HG02885 (cell line): ENCODE data around the gene SOWAHA.
"Not testable (repeated sequence)": the region's sequence is repeated elsewhere in the genome, so short reads cannot be mapped to it uniquely, and the experiment has no call there.

Experiments used
- ATAC-seq: cut with Tn5 transposase; IDR thresholded peaks from one replicate; pipeline ENCODE4 v1.9.1; 2021; ENCODE audit warnings: mild to moderate bottlenecking; ENCODE audit not compliant: unreplicated experiment, poor library complexity

Gene SOWAHA

DNA sequence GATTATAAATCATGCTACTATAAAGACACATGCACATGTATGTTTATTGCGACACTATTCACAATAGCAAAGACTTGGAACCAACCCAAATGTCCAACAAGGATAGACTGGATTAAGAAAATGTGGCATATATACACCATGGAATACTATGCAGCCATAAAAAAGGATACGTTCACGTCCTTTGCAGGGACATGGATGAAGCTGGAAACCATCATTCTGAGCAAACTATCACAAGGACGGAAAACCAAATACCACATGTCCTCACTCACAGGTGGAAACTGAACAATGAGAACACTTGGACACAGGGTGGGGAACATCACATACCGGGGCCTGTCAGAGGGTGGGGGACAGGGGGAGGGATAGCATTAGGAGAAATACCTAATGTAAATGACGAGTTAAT lies 7.2 kb upstream of the SOWAHA start:
- not testable (repeated sequence) for ATAC-seq

DNA sequence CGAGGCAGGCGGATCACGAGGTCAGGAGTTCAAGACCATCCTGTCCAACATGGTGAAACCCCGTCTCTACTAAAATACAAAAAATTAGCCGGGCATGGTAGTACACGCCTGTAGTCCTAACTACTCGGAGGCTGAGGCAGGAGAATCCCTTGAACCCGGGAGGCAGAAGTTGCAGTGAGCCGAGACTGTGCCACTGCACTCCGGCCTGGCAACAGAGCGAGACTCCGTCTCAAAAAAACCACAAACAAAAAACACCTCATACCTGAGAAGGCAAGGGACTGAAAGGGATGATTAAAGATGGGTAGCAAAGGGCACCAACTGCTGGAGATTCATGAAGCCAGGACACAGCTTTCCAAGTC lies 6.3 kb upstream of the SOWAHA start:
- not testable (repeated sequence) for ATAC-seq

DNA sequence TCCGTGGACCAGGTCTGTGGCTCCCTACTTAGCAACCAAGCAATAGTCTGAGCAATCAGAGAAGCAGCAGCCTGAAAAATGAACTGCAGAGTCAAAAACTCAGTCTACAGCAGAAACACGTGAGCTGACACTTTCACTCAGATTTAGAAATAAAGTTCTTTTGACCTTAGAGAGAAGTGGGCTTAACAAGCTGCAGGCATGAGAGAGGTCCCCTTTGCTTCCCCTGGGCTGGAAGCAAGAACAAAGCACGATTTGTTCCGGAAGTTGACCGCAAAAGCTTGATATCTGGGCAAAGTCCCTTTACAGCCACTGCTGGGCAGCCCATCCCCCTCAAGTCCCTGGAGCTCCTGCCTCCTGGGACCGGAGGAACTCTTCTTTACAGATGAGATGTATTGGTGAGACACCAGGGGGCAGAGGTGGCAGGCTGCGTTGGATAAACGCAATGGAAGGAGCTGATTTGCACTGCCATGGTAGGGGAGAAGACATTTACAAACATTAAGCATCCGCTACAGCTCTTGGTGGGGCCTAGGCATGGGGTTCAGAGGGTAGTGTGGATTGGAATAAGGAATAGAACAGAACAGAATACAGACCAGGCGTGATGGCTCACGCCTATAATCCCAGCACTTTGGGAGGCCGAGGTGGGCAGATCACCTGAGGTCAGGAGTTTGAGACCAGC lies 5.8 kb upstream of the SOWAHA start:
- ATAC-seq, result no peak

DNA sequence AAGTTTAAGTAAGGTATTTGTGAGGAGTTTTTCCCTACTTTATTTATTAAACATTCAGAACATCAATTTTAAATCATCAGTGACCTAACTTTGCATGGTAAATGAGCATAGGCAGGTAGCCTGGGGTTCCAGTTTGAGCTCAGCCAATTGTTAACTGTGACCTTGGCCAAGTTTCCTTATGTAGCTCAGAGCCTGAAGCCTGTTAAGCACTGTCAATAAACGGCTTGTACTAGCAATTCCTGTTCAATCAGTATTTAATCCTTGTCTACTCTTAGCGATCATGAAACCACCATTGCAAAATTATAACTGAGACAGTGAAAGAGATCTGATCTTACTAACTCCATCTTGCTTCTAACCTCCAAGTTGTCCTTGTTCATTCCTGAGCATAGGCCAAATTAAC lies 4.7 kb upstream of the SOWAHA start:
- no peak for ATAC-seq

DNA sequence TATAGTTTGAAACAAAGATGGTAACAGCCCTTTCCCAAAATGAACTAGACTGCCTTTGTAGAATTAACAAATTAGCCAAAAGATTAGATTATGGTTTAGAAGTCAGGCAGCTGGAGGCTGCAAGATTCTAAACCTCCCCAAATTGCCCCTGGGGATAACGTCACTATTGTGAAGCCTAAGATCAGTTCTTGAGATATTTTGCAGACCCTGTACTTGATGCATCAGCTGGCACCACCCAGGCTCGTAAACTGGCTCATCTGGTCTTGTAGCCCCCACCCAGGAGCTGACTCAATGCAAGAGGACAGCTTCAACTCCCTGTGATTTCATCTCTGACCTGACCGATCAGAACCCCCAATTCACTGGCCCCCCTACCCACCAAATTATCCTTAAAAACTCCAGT lies 4.2 kb upstream of the SOWAHA start:
- no peak for ATAC-seq

DNA sequence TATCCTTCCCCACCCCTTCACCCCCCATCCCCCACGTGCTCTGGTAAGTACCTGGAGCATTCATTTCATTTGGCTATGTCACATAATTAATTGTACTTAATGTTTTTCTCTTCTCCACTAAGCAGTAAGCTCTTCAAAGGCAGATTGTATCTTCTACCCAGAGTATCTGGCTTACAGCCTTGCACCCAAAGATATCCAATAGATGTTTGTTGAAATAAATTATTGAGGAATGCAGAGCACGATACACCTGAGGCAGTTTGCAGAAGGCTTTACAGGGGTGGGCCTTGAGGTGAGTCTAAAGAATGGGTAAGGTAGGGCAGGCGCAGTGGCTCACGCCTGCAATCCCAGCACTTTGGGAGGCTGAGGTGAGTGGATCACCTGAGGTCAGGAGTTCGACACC lies 2.5 kb upstream of the SOWAHA start:
- ATAC-seq, result no peak

DNA sequence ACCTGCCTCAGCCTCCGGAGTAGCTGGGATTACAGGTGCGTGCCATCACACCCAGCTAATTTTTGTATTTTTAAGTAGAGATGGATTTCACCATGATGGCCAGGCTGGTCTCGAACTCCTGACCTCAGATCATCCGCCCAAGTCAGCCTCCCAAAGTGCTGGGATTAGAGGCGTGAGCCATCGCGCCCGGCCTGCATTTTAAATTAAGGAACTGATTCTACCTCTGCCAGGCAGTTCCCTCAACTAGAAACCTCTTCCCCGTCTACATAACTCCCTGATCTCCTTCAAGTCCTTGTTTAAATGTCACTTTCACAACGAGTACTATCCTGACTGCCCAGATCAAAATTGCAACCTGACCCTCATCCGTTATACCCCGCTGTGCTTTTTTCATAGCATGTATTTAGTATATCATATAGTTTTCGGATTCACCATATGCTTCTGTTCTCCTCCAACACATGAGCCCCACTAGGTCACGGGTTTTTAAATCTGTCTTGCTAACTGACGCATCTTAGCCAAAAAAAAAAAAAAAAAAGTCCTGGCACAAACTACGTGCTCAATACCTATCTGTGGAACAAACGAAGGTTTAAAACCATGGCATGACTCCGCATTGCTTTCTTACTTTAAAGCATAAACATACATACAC lies 858 bp upstream of the SOWAHA start:
- no peak for ATAC-seq

DNA sequence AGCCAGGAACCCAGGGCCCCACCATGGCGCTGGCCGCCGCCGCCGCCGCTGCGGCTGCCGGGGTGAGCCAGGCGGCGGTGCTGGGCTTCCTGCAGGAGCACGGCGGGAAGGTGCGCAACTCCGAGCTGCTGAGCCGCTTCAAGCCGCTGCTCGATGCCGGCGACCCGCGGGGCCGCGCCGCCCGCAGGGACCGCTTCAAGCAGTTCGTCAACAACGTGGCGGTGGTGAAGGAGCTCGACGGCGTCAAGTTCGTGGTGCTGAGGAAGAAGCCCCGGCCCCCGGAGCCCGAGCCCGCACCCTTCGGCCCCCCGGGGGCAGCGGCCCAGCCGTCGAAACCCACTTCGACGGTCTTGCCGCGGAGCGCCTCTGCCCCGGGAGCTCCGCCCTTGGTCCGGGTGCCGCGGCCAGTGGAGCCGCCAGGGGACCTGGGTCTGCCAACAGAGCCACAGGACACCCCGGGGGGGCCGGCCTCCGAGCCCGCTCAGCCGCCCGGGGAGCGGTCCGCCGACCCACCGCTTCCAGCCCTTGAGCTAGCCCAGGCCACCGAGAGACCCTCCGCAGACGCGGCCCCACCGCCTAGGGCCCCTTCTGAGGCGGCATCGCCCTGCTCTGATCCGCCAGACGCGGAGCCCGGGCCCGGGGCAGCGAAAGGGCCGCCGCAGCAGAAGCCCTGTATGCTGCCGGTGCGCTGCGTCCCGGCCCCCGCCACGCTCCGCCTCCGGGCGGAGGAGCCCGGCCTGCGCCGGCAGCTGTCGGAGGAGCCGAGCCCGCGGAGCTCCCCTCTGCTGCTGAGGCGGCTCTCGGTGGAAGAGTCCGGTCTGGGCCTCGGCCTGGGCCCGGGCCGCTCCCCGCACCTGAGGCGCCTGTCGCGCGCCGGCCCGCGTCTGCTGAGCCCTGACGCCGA lies 749 bp downstream of the SOWAHA start:
- ATAC-seq, result no peak

DNA sequence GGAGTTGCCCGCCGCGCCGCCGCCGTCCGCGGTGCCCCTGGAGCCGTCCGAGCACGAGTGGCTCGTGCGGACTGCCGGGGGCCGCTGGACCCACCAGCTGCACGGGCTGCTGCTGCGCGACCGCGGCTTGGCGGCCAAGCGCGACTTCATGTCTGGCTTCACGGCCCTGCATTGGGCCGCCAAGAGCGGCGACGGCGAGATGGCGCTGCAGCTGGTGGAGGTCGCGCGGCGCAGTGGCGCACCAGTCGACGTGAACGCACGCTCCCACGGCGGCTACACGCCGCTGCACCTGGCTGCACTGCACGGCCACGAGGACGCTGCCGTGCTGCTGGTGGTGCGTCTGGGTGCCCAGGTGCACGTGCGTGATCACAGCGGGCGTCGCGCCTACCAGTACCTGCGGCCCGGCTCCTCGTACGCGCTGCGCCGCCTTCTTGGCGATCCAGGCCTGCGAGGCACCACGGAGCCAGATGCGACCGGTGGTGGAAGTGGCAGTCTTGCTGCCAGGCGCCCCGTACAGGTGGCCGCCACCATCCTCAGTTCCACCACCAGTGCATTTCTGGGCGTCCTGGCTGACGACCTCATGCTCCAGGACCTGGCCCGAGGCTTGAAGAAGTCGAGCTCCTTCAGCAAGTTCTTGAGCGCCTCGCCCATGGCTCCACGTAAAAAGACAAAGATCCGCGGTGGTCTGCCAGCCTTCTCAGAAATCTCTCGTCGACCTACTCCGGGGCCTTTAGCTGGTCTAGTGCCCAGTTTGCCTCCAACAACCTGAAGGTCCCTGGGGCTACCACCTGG lies 1.6 kb downstream of the SOWAHA start:
- no peak for ATAC-seq

DNA sequence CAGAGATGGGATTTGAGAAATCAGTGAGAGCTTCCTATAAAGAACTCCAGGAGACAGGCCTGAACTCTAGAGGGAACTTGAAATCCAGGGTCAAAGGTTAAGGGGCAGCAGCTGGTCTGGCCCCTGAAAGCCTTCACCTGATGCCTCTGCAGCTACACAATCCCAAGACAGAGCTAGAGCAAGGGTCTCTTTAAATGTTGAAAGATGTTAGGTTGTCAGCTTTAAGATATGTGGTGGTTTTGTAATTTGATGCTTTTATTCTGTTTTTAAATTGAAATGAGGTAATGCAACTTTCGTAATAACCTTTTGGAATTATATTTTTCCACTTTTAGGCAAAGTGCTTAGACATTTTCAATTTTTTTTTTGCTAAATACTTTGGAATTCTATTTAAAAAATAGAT lies 2.4 kb downstream of the SOWAHA start:
- ATAC-seq, result no peak

DNA sequence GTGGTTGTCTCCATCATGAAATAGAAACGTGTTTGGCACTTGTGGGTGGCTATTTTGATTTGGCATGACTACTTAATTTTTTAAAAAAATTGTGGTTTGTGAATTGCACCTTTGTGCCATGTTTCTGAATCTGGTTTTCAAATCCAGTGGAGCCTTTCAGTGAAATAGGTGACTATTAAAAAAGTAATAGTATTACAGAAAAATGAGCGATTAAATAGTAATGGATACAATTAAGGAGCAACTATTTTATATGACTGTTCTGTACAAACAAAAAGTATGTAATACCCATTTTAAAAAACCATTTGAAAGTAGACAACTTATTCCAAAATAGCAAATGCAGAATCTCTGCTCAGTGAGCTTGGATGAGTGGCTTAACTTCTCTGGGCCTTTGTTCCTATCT lies 3.0 kb downstream of the SOWAHA start:
- no peak for ATAC-seq

DNA sequence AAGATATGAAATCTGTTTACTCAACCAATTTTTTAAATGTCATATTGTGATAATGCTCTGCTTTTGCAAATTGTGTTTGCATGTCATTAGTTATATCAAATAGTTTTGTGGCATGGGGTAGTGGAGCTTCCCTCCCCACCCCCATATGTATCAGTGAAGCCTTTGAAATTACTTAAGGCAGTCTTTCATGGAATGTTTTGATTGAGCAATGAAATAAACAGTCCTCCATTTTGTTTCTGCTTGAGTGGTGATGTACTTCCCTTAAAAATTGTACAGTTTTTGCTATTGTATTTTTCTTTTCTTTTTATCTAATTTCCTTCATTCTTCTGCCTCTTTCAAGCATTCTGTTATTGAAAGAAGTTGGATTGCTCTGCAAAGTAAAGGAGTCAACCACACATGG lies 3.5 kb downstream of the SOWAHA start:
- no peak for ATAC-seq

DNA sequence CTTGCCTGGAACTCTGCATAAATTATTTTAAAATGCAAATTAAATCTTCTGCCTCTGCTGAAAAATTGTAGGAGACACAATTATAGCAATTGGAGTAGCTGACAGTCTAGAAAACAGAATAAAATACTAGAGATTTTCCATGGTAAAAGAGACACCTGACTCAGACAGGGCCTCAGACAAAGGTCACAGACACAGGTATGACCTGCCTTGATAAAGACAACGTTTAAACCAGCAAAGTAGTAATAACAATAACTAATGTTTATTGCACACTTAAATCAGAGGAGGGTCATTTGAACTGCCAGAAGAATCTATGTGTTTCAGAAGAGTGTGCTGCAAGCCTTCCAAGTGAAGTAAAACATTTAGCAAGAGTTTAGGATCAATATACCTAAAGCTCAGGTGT lies 3.9 kb downstream of the SOWAHA start:
- ATAC-seq, result no peak

DNA sequence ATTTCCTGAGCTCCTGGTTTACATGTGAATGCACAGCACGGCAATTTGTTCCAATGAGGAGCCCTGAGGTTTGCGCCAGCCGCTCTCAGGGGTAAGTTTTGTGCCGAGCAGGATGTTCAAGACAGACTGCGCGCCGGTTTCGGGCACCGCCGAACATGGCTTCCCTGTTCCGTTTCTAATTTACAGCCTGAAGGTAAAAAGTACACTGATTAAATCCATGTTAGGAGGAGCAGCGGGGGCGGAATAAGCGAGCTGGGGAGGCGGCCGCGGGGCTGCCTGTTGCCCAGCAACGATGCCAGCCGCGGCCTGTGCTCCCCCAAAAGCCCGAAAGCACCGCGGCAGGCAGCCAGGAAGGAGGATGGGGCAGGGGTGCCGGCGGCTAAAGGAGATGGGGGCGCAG lies 6.4 kb downstream of the SOWAHA start:
- no peak for ATAC-seq

DNA sequence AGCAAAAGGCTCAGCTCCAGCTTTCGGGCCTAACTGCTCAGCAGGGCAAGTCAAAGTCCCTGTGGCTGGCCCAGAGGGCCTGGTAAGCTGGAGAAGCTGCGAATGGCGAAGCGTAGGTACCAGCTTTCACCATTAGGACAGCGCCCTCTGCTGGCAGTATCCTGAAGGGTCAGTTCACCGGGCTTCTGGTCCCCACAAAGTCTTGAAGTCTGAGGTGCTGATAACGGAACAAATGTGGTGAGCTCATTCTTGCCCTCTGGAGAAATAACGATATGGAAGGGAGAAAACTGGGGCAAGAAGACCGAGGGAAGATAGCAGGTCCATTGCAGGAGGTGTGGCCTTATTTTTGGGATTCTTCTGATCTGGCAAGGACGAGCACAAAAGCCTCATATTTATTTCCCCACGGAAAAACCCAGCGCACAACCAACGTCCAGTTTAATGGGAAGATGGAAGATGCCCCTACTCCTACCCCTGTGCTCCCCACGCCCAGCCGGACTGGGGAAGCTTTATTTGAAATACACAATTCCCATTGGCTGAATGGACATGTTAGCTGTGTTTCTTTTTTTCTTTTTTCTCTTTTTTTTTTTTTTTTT lies 7.2 kb downstream of the SOWAHA start:
- ATAC-seq, result peak; percentile 86

DNA sequence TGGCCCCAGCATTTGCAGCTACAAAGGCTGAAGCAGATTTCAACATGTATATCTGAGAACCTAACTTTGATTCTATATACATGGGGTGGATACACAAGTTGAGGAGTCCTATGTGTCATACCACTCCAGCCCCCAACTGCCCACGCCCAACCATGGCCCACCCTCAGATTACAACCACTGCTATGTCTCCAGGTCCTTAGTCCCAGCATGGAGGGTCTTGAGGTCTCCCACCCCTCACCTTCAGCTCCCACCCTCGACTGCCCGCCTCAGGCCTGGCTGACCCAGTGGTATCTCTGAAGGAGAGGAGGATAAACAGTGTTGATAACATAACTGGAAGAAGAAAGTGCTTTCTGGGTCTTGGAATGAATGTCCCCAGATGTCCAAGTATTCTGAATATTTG lies 8.2 kb downstream of the SOWAHA start:
- no peak for ATAC-seq

DNA sequence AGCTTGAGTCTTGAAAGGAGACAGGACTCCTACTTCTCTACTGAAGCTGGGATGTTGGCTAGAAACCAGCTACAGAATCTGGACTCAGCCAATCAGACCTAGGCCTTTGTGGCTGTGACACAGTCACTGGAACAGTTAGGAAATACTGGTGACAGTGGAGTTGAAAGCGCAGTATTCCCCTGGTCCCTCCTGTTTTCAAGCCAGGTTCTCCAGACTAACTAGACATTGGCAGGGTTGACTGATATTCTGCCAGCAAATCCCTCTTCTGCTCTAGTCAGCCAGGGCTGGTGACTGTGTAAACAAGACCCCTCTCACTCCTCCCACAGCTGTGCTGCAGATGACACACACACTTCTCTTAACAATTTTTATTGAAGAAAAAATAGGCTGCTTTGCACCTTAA lies 8.7 kb downstream of the SOWAHA start:
- ATAC-seq, result no peak

DNA sequence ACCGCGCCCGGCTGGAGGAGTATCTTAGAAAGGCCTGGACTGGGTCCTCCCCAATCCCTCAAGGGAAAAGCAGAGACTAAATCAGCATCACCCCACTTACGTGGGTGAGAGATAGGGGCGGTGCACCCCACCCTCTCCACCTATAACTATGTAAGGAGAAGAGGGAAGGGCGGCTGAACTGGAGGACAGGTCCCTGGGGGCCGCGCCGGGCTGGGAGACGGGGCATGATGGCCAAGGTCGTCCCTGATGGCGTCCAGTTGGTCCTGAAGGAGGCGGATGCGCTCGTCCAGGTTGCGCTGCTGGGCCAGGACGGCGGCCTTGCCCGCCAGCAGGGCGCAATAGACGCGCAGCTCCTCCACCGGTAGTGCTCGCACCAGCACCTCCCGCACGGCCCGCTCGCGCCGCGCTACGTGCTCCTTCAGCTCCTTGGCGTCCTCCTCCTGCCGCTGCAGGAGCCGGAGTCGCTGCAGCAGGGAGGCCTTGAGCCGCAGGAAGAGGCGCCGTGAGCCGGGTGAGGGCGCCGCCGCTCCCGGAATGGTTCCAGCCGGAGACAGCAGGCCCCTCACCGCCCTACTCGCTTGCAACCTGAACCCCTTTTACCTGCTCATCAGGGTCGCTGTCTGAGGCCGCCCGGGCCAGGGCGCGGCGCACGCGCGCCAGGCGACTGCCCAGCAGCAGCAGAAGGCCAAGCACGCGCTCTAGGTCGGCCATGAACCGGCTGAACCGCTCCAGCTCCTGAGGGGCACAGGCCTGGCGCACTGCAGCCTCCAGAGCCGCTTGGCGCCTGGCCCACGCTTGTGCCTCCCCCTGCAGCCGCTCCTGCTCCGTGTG lies 9.8 kb downstream of the SOWAHA start:
- no peak for ATAC-seq

DNA sequence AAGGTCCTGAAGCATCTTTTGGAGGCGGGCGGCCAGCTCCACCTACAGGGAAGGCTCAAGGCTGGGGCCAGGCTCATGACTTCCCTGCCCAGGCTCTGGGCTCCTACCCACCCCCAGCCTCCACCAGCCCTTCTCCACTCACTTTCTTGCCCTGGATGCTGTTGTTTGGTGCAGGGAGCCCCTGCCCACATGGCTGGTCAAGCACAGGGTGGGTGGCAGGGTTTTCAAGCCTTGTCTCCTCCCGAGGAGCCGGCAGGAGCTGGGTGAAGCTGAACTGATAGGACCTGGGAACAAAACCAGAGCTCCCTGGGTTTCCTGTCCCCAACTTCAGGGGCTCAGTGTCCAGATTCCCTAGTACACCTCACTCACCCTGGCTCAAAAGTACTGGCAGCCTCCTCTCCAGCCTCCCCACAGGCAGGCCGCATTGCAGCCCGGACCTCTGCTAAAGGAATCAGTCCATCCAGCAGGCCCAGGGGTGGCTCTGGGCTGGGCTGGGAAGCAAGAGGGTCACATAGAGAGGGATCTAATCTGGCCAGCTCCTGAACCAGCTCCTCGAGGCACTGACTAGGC lies 10.5 kb downstream of the SOWAHA start:
- no peak for ATAC-seq
